GM18502 (cell line): ENCODE results near the gene DIP2B.
"Not testable (repeated sequence)": the region's sequence is repeated elsewhere in the genome, so short reads cannot be mapped to it uniquely, and the experiment has no call there.

Experiments
- ATAC-seq: cut with Tn5 transposase; IDR thresholded peaks from one replicate; pipeline ENCODE4 v1.9.1; 2021; ENCODE audit warnings: mild to moderate bottlenecking; ENCODE audit not compliant: unreplicated experiment, poor library complexity

The DIP2B gene

GRCh38 chr12:50750366-50750765 lies 245.6 kb downstream of the DIP2B start:
- ATAC-seq = no peak

GRCh38 chr12:50751948-50752721 lies 247.3 kb downstream of the DIP2B start:
- no peak for ATAC-seq

- ATAC-seq = no peak
These were observed 248.5 kb downstream of the DIP2B start for GRCh38 chr12:50753232-50753769.

GRCh38 chr12:50763639-50764285 lies 259.0 kb downstream of the DIP2B start, which contains the start of gene ATF1:
Gene ATF1 (plus strand): TSS chr12:50764101. CDS start chr12:50780146, 16,045 bp downstream.
- peak; percentile 81 for ATAC-seq

GRCh38 chr12:50764286-50765094 lies 259.7 kb downstream of the DIP2B start:
- peak; percentile 40 for ATAC-seq

GRCh38 chr12:50765095-50765911 lies 260.5 kb downstream of the DIP2B start:
- ATAC-seq = peak; percentile 40

- no peak for ATAC-seq
These were observed 263.6 kb downstream of the DIP2B start for GRCh38 chr12:50768391-50768790.

- not testable (repeated sequence) for ATAC-seq
These were observed 264.0 kb downstream of the DIP2B start for GRCh38 chr12:50768813-50769212.

- ATAC-seq = no peak
These were observed 266.6 kb downstream of the DIP2B start for GRCh38 chr12:50771409-50771808.

- no peak for ATAC-seq
These were observed 267.7 kb downstream of the DIP2B start for GRCh38 chr12:50772470-50772869.

- ATAC-seq = no peak
These were observed 268.1 kb downstream of the DIP2B start for GRCh38 chr12:50772877-50773276.

- ATAC-seq = no peak
These were observed 270.5 kb downstream of the DIP2B start for GRCh38 chr12:50775251-50775650.

- ATAC-seq = no peak
These were observed 272.3 kb downstream of the DIP2B start for GRCh38 chr12:50776749-50777728.

GRCh38 chr12:50778663-50779590 lies 274.1 kb downstream of the DIP2B start:
- no peak for ATAC-seq

GRCh38 chr12:50780013-50780412 lies 275.2 kb downstream of the DIP2B start:
- no peak for ATAC-seq

- no peak for ATAC-seq
These were observed 279.7 kb downstream of the DIP2B start for GRCh38 chr12:50784501-50784900.

GRCh38 chr12:50785406-50786001 lies 280.7 kb downstream of the DIP2B start:
- no peak for ATAC-seq
